ENCODE results near the gene SLC30A2.

The SLC30A2 gene

GRCh38 chr1:26069941-26070295, 24.0 kb upstream of the SLC30A2 start:
- DNase-seq (ENCODE audit: low spot score), result no peak

- no peak for DNase-seq (ENCODE audit: low spot score)
These were observed 21.6 kb upstream of the SLC30A2 start, which contains the start of gene TRIM63 for GRCh38 chr1:26067432-26067911. TSS of gene TRIM63 (minus strand) at chr1:26067630. CDS start at chr1:26067494, 136 bp downstream.

- no peak for DNase-seq (ENCODE audit: low spot score)
These were observed 20.9 kb upstream of the SLC30A2 start for GRCh38 chr1:26066857-26067256.

- DNase-seq (ENCODE audit: low spot score), result no peak
These were observed 20.2 kb upstream of the SLC30A2 start for GRCh38 chr1:26066160-26066559.

- DNase-seq (ENCODE audit: low spot score), result no peak
These were observed 18.6 kb upstream of the SLC30A2 start for GRCh38 chr1:26064553-26064952.

- DNase-seq (ENCODE audit: low spot score), result no peak
These were observed 15.1 kb upstream of the SLC30A2 start for GRCh38 chr1:26060832-26061574.

GRCh38 chr1:26059906-26060305, 14.0 kb upstream of the SLC30A2 start:
- DNase-seq (ENCODE audit: low spot score), result no peak

- DNase-seq (ENCODE audit: low spot score), result no peak
These were observed 12.2 kb upstream of the SLC30A2 start for GRCh38 chr1:26058052-26058595.

GRCh38 chr1:26057189-26057588, 11.3 kb upstream of the SLC30A2 start:
- no peak for DNase-seq (ENCODE audit: low spot score)

- no peak for DNase-seq (ENCODE audit: low spot score)
These were observed 9.1 kb upstream of the SLC30A2 start for GRCh38 chr1:26055041-26055440.

- DNase-seq (ENCODE audit: low spot score), result no peak
These were observed 8.0 kb upstream of the SLC30A2 start for GRCh38 chr1:26053718-26054560.

GRCh38 chr1:26050248-26050640, 4.3 kb upstream of the SLC30A2 start:
- no peak for DNase-seq (ENCODE audit: low spot score)

GRCh38 chr1:26049531-26050247, 3.8 kb upstream of the SLC30A2 start:
- no peak for DNase-seq (ENCODE audit: low spot score)

- DNase-seq (ENCODE audit: low spot score), result no peak
These were observed 1.5 kb upstream of the SLC30A2 start for GRCh38 chr1:26047278-26047874.

GRCh38 chr1:26046246-26047095, 553 bp upstream of the SLC30A2 start:
- no peak for DNase-seq (ENCODE audit: low spot score)

- DNase-seq (ENCODE audit: low spot score), result no peak
These were observed 772 bp downstream of the SLC30A2 start for GRCh38 chr1:26044971-26045721.

- no peak for DNase-seq (ENCODE audit: low spot score)
These were observed 1.5 kb downstream of the SLC30A2 start for GRCh38 chr1:26044414-26044813.

- DNase-seq (ENCODE audit: low spot score), result no peak
These were observed 2.2 kb downstream of the SLC30A2 start for GRCh38 chr1:26043765-26044164.

- DNase-seq (ENCODE audit: low spot score), result no peak
These were observed 3.9 kb downstream of the SLC30A2 start for GRCh38 chr1:26041978-26042377.

- DNase-seq (ENCODE audit: low spot score), result no peak
These were observed 4.5 kb downstream of the SLC30A2 start for GRCh38 chr1:26041401-26041800.

Data from AG08395 (cell line).